HepG2 (cell line): Measurements from ENCODE around the gene LEF1. TPM values are rescaled to one million over a fixed set of nuclear protein-coding genes. Genes with fewer than 3 reads are reported as not detected.

Experiments used
- ATAC-seq: fragments of 200-7000 bp; cut with Tn5 transposase; 3 replicates; pipeline ENCODE4 v1.9.1; 2020; ENCODE audit warnings: mild to moderate bottlenecking, moderate library complexity
- BruUV-seq: library from RNA; stranded (reverse); fragments of 400-500 nt; replicated peaks from 2 replicates; lab custom pipeline; 2021; lab: Mats Ljungman, UMichigan
- CTCF ChIA-PET: fragments of 300-600 bp; formaldehyde crosslinking; extraction: SDS; loops from one replicate; lab custom pipeline; 2021; ENCODE audit warnings: low total read pairs, inconsistent platforms, low intra/inter-chr PET ratio; lab: Yijun Ruan, JAX
- POLR2A ChIA-PET: fragments of 350-600 bp; sonication (Branson Sonifier 250); formaldehyde crosslinking; loops from one replicate; lab custom pipeline; 2020; ENCODE audit warnings: antibody characterized with exemption, inconsistent platforms; lab: Yijun Ruan, JAX
- DNase-seq: peaks from one replicate; pipeline ENCODE4 v3.0.0-alpha.2; 2015; ENCODE audit warnings: low spot score
- FAIRE-seq: peaks from 3 replicates; lab custom pipeline; 2011; peaks lifted over from hg19 to GRCh38; lab: Jason Lieb, UNC
- H2AFZ ChIP-seq: one replicate; pipeline ENCODE4 v1.6.1; 2011; ENCODE audit warnings: low read length, inconsistent platforms
- H3K27ac ChIP-seq: fragments of 300-600 bp; 3 replicates; pipeline ENCODE4 v1.8.0; 2011; ENCODE audit warnings: mixed run types, mild to moderate bottlenecking, mixed read lengths, low read length, inconsistent platforms; ENCODE audit not compliant: insufficient read depth; ENCODE audit errors: extremely low read length
- H3K27me3 ChIP-seq, 2 experiments: fragments of 200-600 bp in 1 of 2; 2 replicates in 1 of 2; 3 replicates in 1 of 2; pipeline versions ENCODE4 v1.6.0 to v1.8.0; 2011; ENCODE audit warnings: low read length in 2 of 2, mild to moderate bottlenecking in 2 of 2, moderate library complexity in 2 of 2, inconsistent platforms in 1 of 2; ENCODE audit not compliant: insufficient read depth in 2 of 2, control insufficient read depth in 1 of 2
- H3K36me3 ChIP-seq, 2 experiments: fragments of 200-600 bp in 1 of 2; replicated peaks in 1 of 2; 2 replicates in 1 of 2; 3 replicates in 1 of 2; pipeline versions ENCODE4 v1.5.1 to v1.8.0; 2011; ENCODE audit warnings: low read length in 2 of 2, inconsistent platforms in 1 of 2; ENCODE audit not compliant: insufficient read depth in 2 of 2, control insufficient read depth in 1 of 2
- H3K4me1 ChIP-seq: 2 replicates; pipeline ENCODE4 v1.5.1; 2012; ENCODE audit warnings: low read length, inconsistent platforms; ENCODE audit not compliant: insufficient read depth
- H3K4me2 ChIP-seq: 2 replicates; pipeline ENCODE4 v1.6.0; 2011; ENCODE audit warnings: low read depth, low read length, inconsistent platforms
- H3K4me3 ChIP-seq, 3 experiments: fragments of 200-600 bp in 1 of 3; sonication (generic), shearing (Covaris generic) in 1 of 3; replicated peaks in 1 of 3; 2 replicates each; pipeline ENCODE4 v1.5.1; 2011 to 2016; ENCODE audit warnings: low read length in 3 of 3, inconsistent platforms in 2 of 3, low read depth in 2 of 3, mild to moderate bottlenecking in 2 of 3, control low read depth in 1 of 3, mixed read lengths in 1 of 3; ENCODE audit not compliant: insufficient read depth in 1 of 3
- H3K79me2 ChIP-seq: one replicate; pipeline ENCODE4 v1.6.1; 2011; ENCODE audit warnings: low read length, inconsistent platforms; ENCODE audit not compliant: insufficient read depth
- H3K9ac ChIP-seq: 2 replicates; pipeline ENCODE4 v1.6.0; 2011; ENCODE audit warnings: mild to moderate bottlenecking, low read depth, low read length, inconsistent platforms; ENCODE audit not compliant: insufficient read depth
- H3K9me3 ChIP-seq: 2 replicates; pipeline ENCODE4 v1.5.1; 2012; ENCODE audit warnings: mild to moderate bottlenecking, low read length
- H4K20me1 ChIP-seq: 2 replicates; pipeline ENCODE4 v1.6.0; 2011; ENCODE audit warnings: inconsistent platforms, mild to moderate bottlenecking, low read length, moderate library complexity; ENCODE audit not compliant: insufficient read depth
- GTF3A ChIP-seq: sonication (generic); formaldehyde crosslinking; conservative IDR thresholded peaks from 2 replicates; pipeline ENCODE4 v1.4.0; 2020; ENCODE audit warnings: mild to moderate bottlenecking, missing genetic modification reagents
- MAFK ChIP-seq, 2 experiments: IDR thresholded peaks in 1 of 2; conservative IDR thresholded peaks in 1 of 2; 2 replicates each; pipeline ENCODE4 v1.6.1; 2011; ENCODE audit warnings: improper control_type of control experiment in 2 of 2, low read length in 2 of 2
- NRL ChIP-seq: sonication (generic); formaldehyde crosslinking; IDR thresholded peaks from 2 replicates; pipeline ENCODE4 v1.5.0; 2020; ENCODE audit warnings: missing genetic modification reagents, mild to moderate bottlenecking, moderate library complexity, borderline replicate concordance
- PHF5A ChIP-seq: IDR thresholded peaks from one replicate; pipeline ENCODE4 v1.6.1; 2018; ENCODE audit warnings: low read depth, missing genetic modification reagents; ENCODE audit not compliant: unreplicated experiment
- RARA ChIP-seq: IDR thresholded peaks from 2 replicates; pipeline ENCODE4 v1.6.1; 2016; ENCODE audit warnings: missing genetic modification reagents, missing compliant biosample characterization
- ZNF563 ChIP-seq: sonication (generic); formaldehyde crosslinking; IDR thresholded peaks from 2 replicates; pipeline ENCODE4 v1.8.0; 2022; ENCODE audit warnings: mild to moderate bottlenecking, moderate library complexity, missing genetic modification reagents
- WGBS: methylation state at CpG from one replicate; pipeline ENCODE4 v1.1.6; 2017; ENCODE audit warnings: low lambda C conversion rate; 5-methylcytosine and 5-hydroxymethylcytosine counted together
- in situ Hi-C: cut with HindIII; loops from 2 replicates; pipeline ENCODE4 v1.10.0; 2017; ENCODE audit warnings: low pct_unique_long_range_greater_than_20kb; ENCODE audit not compliant: extremely low pct_ligation_motif_present
- intact Hi-C: fragments of 100-400 bp; cut with micrococcal nuclease; formaldehyde crosslinking; loops from one replicate; pipeline ENCODE4 v1.10.0; 2022; ENCODE audit not compliant: unreplicated experiment
- polyA plus RNA-seq, 8 experiments: library from polyadenylated mRNA; depleted of rRNA in 3 of 8; stranded (reverse) in 7 of 8; unstranded in 1 of 8; fragments of >200 nt; fragmentation: Illumina TruSeq in 4 of 8; extraction: Trizol in 4 of 8; gene quantifications; 2 replicates each; pipeline versions ENCODE4 v1.2.1 to v1.2.3, GENCODE V29; 2011 to 2016; ENCODE audit warnings: low read depth in 4 of 8, missing spikeins in 1 of 8, mixed read lengths in 1 of 8; ENCODE audit not compliant: insufficient read depth in 1 of 8
- total RNA-seq, 5 experiments: library from RNA; depleted of rRNA; stranded (reverse); fragments of >200 nt; fragmentation: Illumina TruSeq; extraction: Trizol; gene quantifications; 2 replicates each; pipeline ENCODE4 v1.2.3, GENCODE V29; 2016; ENCODE audit warnings: low read depth in 1 of 5
- TF ChIP-seq, protein P1 (sequence below), 2 experiments: sonication (generic) in 1 of 2; formaldehyde crosslinking in 1 of 2; IDR thresholded peaks; 2 replicates each; pipeline versions ENCODE4 v1.4.0 to v1.6.1; 2018 to 2020; ENCODE audit warnings: missing genetic modification reagents in 2 of 2, borderline replicate concordance in 1 of 2, low read depth in 1 of 2, mild to moderate bottlenecking in 1 of 2, missing biosample characterization in 1 of 2
- TF ChIP-seq, protein P2 (sequence below): sonication (generic); formaldehyde crosslinking; IDR thresholded peaks from 2 replicates; pipeline ENCODE4 v1.9.0; 2021; ENCODE audit warnings: mild to moderate bottlenecking, missing genetic modification reagents

LEF1 gene
- total and polyA plus RNA-seq, 2 of the 13 experiments (the other 11 are each of a cell fraction or from before 2014, with no cell fraction given), result 0.22 to 0.29 TPM

DNA sequence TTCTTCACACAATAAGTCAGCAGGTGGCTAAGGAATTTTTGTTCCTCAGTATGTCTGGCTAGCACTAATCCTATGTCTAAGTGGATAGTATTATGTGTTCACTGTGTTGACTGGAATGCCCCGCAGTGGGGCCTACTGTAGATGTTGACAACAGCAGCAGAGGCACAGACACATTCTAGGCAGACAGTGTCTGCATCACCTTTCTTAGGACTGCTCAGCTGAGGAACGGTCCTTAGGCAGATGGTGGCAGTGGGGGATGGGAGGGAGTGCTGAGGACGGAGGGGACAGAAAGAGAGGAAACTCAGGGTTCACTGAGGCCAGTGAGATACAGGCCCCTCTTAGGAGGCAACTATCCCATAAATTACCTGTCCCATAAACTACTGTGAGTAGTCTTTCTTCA lies 44.6 kb upstream of the LEF1 start (continued):
- TF ChIP-seq, protein P1, sequence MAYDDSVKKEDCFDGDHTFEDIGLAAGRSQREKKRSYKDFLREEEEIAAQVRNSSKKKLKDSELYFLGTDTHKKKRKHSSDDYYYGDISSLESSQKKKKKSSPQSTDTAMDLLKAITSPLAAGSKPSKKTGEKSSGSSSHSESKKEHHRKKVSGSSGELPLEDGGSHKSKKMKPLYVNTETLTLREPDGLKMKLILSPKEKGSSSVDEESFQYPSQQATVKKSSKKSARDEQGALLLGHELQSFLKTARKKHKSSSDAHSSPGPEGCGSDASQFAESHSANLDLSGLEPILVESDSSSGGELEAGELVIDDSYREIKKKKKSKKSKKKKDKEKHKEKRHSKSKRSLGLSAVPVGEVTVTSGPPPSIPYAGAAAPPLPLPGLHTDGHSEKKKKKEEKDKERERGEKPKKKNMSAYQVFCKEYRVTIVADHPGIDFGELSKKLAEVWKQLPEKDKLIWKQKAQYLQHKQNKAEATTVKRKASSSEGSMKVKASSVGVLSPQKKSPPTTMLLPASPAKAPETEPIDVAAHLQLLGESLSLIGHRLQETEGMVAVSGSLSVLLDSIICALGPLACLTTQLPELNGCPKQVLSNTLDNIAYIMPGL (CRISPR knock-in tag; IDR thresholded peaks at IDR 0.05; ENCODE audit: borderline replicate concordance in 1 of 2, low read depth in 1 of 2), result no peak

DNA sequence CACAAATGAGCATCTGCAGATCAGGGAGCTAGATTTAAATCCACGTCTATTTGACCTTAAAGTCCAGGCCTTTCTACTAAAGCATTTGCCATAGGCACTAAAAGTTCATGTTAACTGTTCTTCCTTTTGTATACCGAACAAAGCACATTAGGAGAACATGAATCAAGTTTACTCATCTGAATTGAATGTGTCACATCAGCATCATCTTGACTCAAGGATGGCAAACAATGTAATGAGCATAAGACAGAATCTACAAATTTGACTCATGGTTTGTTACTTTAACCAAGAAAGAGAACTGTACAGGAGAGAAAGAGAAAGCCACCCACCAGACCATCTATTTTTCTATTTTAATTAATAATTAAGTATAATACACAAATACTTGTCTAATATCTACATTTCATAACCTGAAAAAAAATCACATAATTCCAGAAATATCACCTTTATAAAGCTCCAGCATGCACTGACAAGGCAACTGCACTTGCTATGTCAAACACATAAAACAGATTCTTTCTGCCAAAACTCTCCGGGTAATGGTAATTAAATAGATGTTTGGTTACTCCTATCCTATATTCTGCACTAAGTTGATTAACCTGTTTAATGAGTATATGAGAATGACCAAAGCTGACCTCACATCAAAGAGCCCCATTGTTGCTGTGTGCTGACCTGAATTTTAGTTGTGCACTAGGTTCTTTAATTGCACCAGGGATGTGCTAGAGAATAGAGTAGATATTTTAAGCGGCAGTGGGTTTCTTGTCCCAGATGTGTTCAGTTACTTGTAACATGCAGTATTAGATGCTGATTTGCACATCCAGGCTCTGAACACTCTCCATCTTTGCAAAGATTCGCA lies 42.5 kb upstream of the LEF1 start:
- Histone ChIP-seq H3K4me1 (peaks cover 8% of the 10 kb centered on the region; the same call in 1 of the 2 replicates), H3K79me2 (no peaks in the 10 kb centered on the region), H3K27ac (no peak overlapping the region), H3K27me3 (no peaks in the 10 kb centered on the region), H4K20me1 (no peaks in the 10 kb centered on the region), H3K36me3 (no peaks in the 10 kb centered on the region), H3K9me3 (no peaks in the 10 kb centered on the region), H3K4me3 (no peak overlapping the region), H3K9ac (no peak overlapping the region), H2AFZ (no peak overlapping the region), H3K4me2 (no peak overlapping the region)
- ATAC-seq (no peak), FAIRE-seq (no peak), DNase-seq (no peak)
- no TSS peak for BruUV-seq
- no peak for TF ChIP-seq GTF3A (CRISPR knock-in tag)
- TF ChIP-seq, protein P2, sequence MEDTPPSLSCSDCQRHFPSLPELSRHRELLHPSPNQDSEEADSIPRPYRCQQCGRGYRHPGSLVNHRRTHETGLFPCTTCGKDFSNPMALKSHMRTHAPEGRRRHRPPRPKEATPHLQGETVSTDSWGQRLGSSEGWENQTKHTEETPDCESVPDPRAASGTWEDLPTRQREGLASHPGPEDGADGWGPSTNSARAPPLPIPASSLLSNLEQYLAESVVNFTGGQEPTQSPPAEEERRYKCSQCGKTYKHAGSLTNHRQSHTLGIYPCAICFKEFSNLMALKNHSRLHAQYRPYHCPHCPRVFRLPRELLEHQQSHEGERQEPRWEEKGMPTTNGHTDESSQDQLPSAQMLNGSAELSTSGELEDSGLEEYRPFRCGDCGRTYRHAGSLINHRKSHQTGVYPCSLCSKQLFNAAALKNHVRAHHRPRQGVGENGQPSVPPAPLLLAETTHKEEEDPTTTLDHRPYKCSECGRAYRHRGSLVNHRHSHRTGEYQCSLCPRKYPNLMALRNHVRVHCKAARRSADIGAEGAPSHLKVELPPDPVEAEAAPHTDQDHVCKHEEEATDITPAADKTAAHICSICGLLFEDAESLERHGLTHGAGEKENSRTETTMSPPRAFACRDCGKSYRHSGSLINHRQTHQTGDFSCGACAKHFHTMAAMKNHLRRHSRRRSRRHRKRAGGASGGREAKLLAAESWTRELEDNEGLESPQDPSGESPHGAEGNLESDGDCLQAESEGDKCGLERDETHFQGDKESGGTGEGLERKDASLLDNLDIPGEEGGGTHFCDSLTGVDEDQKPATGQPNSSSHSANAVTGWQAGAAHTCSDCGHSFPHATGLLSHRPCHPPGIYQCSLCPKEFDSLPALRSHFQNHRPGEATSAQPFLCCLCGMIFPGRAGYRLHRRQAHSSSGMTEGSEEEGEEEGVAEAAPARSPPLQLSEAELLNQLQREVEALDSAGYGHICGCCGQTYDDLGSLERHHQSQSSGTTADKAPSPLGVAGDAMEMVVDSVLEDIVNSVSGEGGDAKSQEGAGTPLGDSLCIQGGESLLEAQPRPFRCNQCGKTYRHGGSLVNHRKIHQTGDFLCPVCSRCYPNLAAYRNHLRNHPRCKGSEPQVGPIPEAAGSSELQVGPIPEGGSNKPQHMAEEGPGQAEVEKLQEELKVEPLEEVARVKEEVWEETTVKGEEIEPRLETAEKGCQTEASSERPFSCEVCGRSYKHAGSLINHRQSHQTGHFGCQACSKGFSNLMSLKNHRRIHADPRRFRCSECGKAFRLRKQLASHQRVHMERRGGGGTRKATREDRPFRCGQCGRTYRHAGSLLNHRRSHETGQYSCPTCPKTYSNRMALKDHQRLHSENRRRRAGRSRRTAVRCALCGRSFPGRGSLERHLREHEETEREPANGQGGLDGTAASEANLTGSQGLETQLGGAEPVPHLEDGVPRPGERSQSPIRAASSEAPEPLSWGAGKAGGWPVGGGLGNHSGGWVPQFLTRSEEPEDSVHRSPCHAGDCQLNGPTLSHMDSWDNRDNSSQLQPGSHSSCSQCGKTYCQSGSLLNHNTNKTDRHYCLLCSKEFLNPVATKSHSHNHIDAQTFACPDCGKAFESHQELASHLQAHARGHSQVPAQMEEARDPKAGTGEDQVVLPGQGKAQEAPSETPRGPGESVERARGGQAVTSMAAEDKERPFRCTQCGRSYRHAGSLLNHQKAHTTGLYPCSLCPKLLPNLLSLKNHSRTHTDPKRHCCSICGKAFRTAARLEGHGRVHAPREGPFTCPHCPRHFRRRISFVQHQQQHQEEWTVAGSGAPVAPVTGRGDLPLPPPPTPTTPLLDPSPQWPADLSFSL (CRISPR knock-in tag), result no peak
- TF ChIP-seq PHF5A (CRISPR knock-in tag), result no peak
- peak in 1 of 2 experiments; percentile 1; a peak in 1 of 4 replicates for TF ChIP-seq MAFK (conservative IDR thresholded peaks at IDR 0.05 in 1 of 2, IDR thresholded peaks at IDR 0.05 in 1 of 2; ENCODE audit: low read length in 2 of 2)
- no peak for TF ChIP-seq NRL
- no peak for TF ChIP-seq RARA (CRISPR knock-in tag)
- TF ChIP-seq ZNF563 (CRISPR knock-in tag), result no peak
- intact Hi-C loops, result no loop called here
- in situ Hi-C loops, result no loop called here
- CTCF ChIA-PET, result no interaction called here
- WGBS, result 24% methylated on average over 5 of the region's 5 CpGs
- POLR2A ChIA-PET, result no interaction called here
